Measurements from ENCODE around the gene ATN1.

ATN1 gene

DNA sequence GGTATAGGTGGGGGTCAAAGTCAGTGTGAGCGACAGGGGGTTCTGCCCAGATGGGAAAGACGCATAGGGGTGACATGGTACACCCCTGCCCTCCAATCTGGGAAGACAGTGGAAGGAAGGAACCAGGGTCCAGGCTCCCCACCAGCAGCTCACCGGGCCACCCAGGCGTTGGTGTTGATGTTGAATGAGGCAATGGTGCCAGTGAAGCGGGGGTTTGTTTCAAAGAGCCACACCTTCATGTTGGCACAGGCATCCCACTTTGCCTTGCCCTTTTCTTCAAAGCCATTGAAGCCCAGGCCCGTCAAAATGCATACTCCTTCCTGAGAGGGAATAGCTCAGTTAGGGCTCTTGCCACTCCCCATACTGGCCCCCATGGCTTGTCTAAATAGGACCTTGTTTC, 50.4 kb downstream of the ATN1 start:
- H3K79me2 ChIP-seq (ENCODE audit: control insufficient read depth, low read length) = peaks cover 14% of the 10 kb centered on the region
- no peak overlapping the region for H3K4me3 ChIP-seq (ENCODE audit: low read length)
- no peak overlapping the region for H3K4me2 ChIP-seq (ENCODE audit: low read length)
- no peaks in the 10 kb centered on the region for H3K27me3 ChIP-seq (ENCODE audit: control insufficient read depth, low read length)
- peaks cover 1% of the 10 kb centered on the region for H3K4me1 ChIP-seq (ENCODE audit: control insufficient read depth, low read length)
- H4K20me1 ChIP-seq (ENCODE audit: control insufficient read depth, insufficient read depth, low read depth, low read length) = no peaks in the 10 kb centered on the region
- H3F3A ChIP-seq (ENCODE audit: control insufficient read depth, insufficient read depth) = peaks cover 6% of the 10 kb centered on the region; the same call in 1 of the 2 replicates
- no peaks in the 10 kb centered on the region for H3K9me2 ChIP-seq (replicated peaks; ENCODE audit: control insufficient read depth, low read length)
- TF ChIP-seq, protein P1, sequence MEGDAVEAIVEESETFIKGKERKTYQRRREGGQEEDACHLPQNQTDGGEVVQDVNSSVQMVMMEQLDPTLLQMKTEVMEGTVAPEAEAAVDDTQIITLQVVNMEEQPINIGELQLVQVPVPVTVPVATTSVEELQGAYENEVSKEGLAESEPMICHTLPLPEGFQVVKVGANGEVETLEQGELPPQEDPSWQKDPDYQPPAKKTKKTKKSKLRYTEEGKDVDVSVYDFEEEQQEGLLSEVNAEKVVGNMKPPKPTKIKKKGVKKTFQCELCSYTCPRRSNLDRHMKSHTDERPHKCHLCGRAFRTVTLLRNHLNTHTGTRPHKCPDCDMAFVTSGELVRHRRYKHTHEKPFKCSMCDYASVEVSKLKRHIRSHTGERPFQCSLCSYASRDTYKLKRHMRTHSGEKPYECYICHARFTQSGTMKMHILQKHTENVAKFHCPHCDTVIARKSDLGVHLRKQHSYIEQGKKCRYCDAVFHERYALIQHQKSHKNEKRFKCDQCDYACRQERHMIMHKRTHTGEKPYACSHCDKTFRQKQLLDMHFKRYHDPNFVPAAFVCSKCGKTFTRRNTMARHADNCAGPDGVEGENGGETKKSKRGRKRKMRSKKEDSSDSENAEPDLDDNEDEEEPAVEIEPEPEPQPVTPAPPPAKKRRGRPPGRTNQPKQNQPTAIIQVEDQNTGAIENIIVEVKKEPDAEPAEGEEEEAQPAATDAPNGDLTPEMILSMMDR (IDR thresholded peaks at IDR 0.05; ENCODE audit: low read depth, low read length, poor library complexity, severe bottlenecking) = no peak
- no peak for TF ChIP-seq EZH2phosphoT487 (IDR thresholded peaks at IDR 0.05; ENCODE audit: borderline replicate concordance, low read length)
- no peak overlapping the region for H3K27ac ChIP-seq (ENCODE audit: low read depth, low read length)
- H3K36me3 ChIP-seq (ENCODE audit: control insufficient read depth, low read length) = peaks cover 92% of the 10 kb centered on the region
- no peaks in the 10 kb centered on the region for H3K9me3 ChIP-seq (ENCODE audit: control insufficient read depth, insufficient read depth, low read length)

- H3K36me3 ChIP-seq (ENCODE audit: control insufficient read depth, low read length) = peaks cover 92% of the 10 kb centered on the region
- no peaks in the 10 kb centered on the region for H3K27me3 ChIP-seq (ENCODE audit: control insufficient read depth, low read length)
- no peak overlapping the region for H3K27ac ChIP-seq (ENCODE audit: low read depth, low read length)
- no peaks in the 10 kb centered on the region for H4K20me1 ChIP-seq (ENCODE audit: control insufficient read depth, insufficient read depth, low read depth, low read length)
- no peak overlapping the region for H3K4me2 ChIP-seq (ENCODE audit: low read length)
- H3K9me3 ChIP-seq (ENCODE audit: control insufficient read depth, insufficient read depth, low read length) = no peaks in the 10 kb centered on the region
- H3K4me3 ChIP-seq (ENCODE audit: low read length) = no peak overlapping the region
- no peaks in the 10 kb centered on the region for H3K4me1 ChIP-seq (ENCODE audit: control insufficient read depth, low read length)
- peaks cover 6% of the 10 kb centered on the region; the same call in 1 of the 2 replicates for H3F3A ChIP-seq (ENCODE audit: control insufficient read depth, insufficient read depth)
- H3K79me2 ChIP-seq (ENCODE audit: control insufficient read depth, low read length) = peaks cover 12% of the 10 kb centered on the region
- TF ChIP-seq, protein P1 (IDR thresholded peaks at IDR 0.05; ENCODE audit: low read depth, low read length, poor library complexity, severe bottlenecking) = no peak
- no peak for TF ChIP-seq EZH2phosphoT487 (IDR thresholded peaks at IDR 0.05; ENCODE audit: borderline replicate concordance, low read length)
- no peaks in the 10 kb centered on the region for H3K9me2 ChIP-seq (replicated peaks; ENCODE audit: control insufficient read depth, low read length)
Observed at GRCh38 chr12:6978611-6979011, 50.9 kb downstream of the ATN1 start.

DNA sequence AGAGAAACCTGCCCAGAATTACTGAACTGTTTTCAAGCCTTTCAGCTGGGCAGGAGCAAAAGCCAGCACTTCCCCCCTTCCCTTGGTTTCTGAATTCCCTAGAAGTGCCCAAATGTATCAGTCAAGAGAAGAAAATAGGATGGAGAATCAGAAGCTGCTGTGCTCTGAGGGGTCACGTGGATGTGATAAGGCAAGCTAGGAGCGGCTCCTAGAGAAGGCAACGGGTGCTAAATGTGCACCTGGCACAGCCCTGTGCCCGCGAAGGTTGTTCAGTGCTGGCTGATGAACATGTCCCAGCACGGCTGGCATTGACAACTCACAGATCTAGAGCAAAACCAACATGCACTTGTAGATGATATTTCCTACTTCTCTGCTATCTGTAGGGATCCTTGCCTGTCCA, 51.3 kb downstream of the ATN1 start:
- H3K4me3 ChIP-seq (ENCODE audit: low read length) = no peak overlapping the region
- TF ChIP-seq, protein P1 (IDR thresholded peaks at IDR 0.05; ENCODE audit: low read depth, low read length, poor library complexity, severe bottlenecking) = no peak
- TF ChIP-seq EZH2phosphoT487 (IDR thresholded peaks at IDR 0.05; ENCODE audit: borderline replicate concordance, low read length) = no peak
- H3K9me2 ChIP-seq (replicated peaks; ENCODE audit: control insufficient read depth, low read length) = no peaks in the 10 kb centered on the region
- H3K27me3 ChIP-seq (ENCODE audit: control insufficient read depth, low read length) = no peaks in the 10 kb centered on the region
- H3K4me2 ChIP-seq (ENCODE audit: low read length) = no peak overlapping the region
- H3F3A ChIP-seq (ENCODE audit: control insufficient read depth, insufficient read depth) = peaks cover 6% of the 10 kb centered on the region; the same call in 1 of the 2 replicates
- no peak overlapping the region for H3K27ac ChIP-seq (ENCODE audit: low read depth, low read length)
- peaks cover 8% of the 10 kb centered on the region for H3K79me2 ChIP-seq (ENCODE audit: control insufficient read depth, low read length)
- no peaks in the 10 kb centered on the region for H4K20me1 ChIP-seq (ENCODE audit: control insufficient read depth, insufficient read depth, low read depth, low read length)
- peaks cover 88% of the 10 kb centered on the region for H3K36me3 ChIP-seq (ENCODE audit: control insufficient read depth, low read length)
- no peaks in the 10 kb centered on the region for H3K4me1 ChIP-seq (ENCODE audit: control insufficient read depth, low read length)
- no peaks in the 10 kb centered on the region for H3K9me3 ChIP-seq (ENCODE audit: control insufficient read depth, insufficient read depth, low read length)

All from DOHH2 (cell line).